ENCODE measurements around the gene SPAG8.

DNA sequence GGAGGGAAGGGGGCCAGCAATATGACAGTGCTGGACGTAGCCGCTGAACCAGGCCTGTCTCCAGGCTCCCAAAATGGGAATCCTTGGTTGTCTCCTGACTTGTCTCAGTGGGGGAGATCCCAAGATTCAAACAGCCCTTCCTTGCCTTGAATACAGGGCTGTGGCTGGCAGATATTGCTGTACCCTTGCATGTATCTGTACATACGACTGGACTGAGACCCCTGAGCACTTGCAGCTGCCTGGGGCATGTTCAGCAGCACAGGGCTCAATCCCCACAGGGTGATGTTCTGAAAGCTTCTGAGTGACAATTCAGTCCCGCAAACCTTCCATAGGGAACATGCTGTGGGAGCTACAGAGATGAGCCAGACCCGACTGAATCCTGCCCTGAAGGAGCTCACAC, 44.8 kb upstream of the SPAG8 start:
- TF ChIP-seq, protein P1, sequence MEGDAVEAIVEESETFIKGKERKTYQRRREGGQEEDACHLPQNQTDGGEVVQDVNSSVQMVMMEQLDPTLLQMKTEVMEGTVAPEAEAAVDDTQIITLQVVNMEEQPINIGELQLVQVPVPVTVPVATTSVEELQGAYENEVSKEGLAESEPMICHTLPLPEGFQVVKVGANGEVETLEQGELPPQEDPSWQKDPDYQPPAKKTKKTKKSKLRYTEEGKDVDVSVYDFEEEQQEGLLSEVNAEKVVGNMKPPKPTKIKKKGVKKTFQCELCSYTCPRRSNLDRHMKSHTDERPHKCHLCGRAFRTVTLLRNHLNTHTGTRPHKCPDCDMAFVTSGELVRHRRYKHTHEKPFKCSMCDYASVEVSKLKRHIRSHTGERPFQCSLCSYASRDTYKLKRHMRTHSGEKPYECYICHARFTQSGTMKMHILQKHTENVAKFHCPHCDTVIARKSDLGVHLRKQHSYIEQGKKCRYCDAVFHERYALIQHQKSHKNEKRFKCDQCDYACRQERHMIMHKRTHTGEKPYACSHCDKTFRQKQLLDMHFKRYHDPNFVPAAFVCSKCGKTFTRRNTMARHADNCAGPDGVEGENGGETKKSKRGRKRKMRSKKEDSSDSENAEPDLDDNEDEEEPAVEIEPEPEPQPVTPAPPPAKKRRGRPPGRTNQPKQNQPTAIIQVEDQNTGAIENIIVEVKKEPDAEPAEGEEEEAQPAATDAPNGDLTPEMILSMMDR (IDR thresholded peaks at IDR 0.05) = no peak
- TF ChIP-seq POLR2AphosphoS5 (IDR thresholded peaks at IDR 0.05) = no peak
- TF ChIP-seq POLR2A (IDR thresholded peaks at IDR 0.05) = no peak
- TF ChIP-seq EP300 (IDR thresholded peaks at IDR 0.05) = no peak
